Measurements from ENCODE around the gene TRMT61A. TPM values are rescaled to one million over a fixed set of nuclear protein-coding genes. Genes with fewer than 3 reads are reported as not detected.

Gene TRMT61A
- total RNA-seq, 2 donors from 2014 or later = 19.6 to 40.4 TPM

- no peak for DNase-seq (ENCODE audit: low spot score)
- intact Hi-C loops (cut with DNase I) = no loop called here
- Histone ChIP-seq H3K4me1 (replicated peaks) (peaks cover 34% of the 10 kb centered on the region), H3K9me3 (no peaks in the 10 kb centered on the region), H3K27me3 (replicated peaks; ENCODE audit: insufficient read depth) (no peaks in the 10 kb centered on the region), H3K4me3 (peak overlapping the region; percentile 49 to 71), H3K27ac (peak overlapping the region; percentile 86 to 92), H3K36me3 (no peaks in the 10 kb centered on the region)
- WGBS = 50% methylated on average over 10 of the region's 10 CpGs
- TF ChIP-seq CTCF (IDR thresholded peaks at IDR 0.05) = no peak
- TF ChIP-seq POLR2AphosphoS5 (IDR thresholded peaks at IDR 0.05) = no peak
- TF ChIP-seq POLR2A (IDR thresholded peaks at IDR 0.05) = no peak
These were observed 8.7 kb upstream of the TRMT61A start for GRCh38 chr14:103520269-103520656.

GRCh38 chr14:103520657-103521437, 8.1 kb upstream of the TRMT61A start:
- peak; percentile 85 for DNase-seq (ENCODE audit: low spot score)
- no peaks in the 10 kb centered on the region for H3K27me3 ChIP-seq (replicated peaks; ENCODE audit: insufficient read depth)
- no peaks in the 10 kb centered on the region for H3K36me3 ChIP-seq
- H3K27ac ChIP-seq = peak overlapping the region; percentile 86 to 92
- intact Hi-C loops (cut with DNase I) = no loop called here
- H3K4me1 ChIP-seq (replicated peaks) = peaks cover 37% of the 10 kb centered on the region
- H3K9me3 ChIP-seq = no peaks in the 10 kb centered on the region
- TF ChIP-seq POLR2A (IDR thresholded peaks at IDR 0.05) = peak; percentile 55
- peak; percentile 81 for TF ChIP-seq POLR2AphosphoS5 (IDR thresholded peaks at IDR 0.05)
- peak; percentile 11 to 87 (median 75) for TF ChIP-seq CTCF (IDR thresholded peaks at IDR 0.05)
- H3K4me3 ChIP-seq = peak overlapping the region; percentile 49 to 71
- 4% methylated on average over 34 of the region's 66 CpGs for WGBS

GRCh38 chr14:103521438-103521950, 7.5 kb upstream of the TRMT61A start:
- Histone ChIP-seq H3K27ac (peak overlapping the region; percentile 86 to 92), H3K4me1 (replicated peaks) (peaks cover 44% of the 10 kb centered on the region), H3K9me3 (no peaks in the 10 kb centered on the region), H3K27me3 (replicated peaks; ENCODE audit: insufficient read depth) (no peaks in the 10 kb centered on the region), H3K4me3 (peak overlapping the region; percentile 49 to 71), H3K36me3 (no peaks in the 10 kb centered on the region)
- WGBS = 0% methylated on average over 19 of the region's 77 CpGs
- intact Hi-C loops (cut with DNase I) = no loop called here
- TF ChIP-seq POLR2AphosphoS5 (IDR thresholded peaks at IDR 0.05) = no peak
- TF ChIP-seq CTCF (IDR thresholded peaks at IDR 0.05) = no peak
- TF ChIP-seq POLR2A (IDR thresholded peaks at IDR 0.05) = peak; percentile 6
- DNase-seq (ENCODE audit: low spot score) = no peak

GRCh38 chr14:103521951-103522563, 6.9 kb upstream of the TRMT61A start:
- intact Hi-C loops (cut with DNase I) = no loop called here
- peak overlapping the region; percentile 86 to 92 for H3K27ac ChIP-seq
- H3K4me1 ChIP-seq (replicated peaks) = peaks cover 44% of the 10 kb centered on the region
- no peaks in the 10 kb centered on the region for H3K9me3 ChIP-seq
- no peaks in the 10 kb centered on the region for H3K36me3 ChIP-seq
- 0% methylated on average over 21 of the region's 74 CpGs for WGBS
- DNase-seq (ENCODE audit: low spot score) = no peak
- TF ChIP-seq POLR2AphosphoS5 (IDR thresholded peaks at IDR 0.05) = no peak
- no peak for TF ChIP-seq CTCF (IDR thresholded peaks at IDR 0.05)
- no peak for TF ChIP-seq POLR2A (IDR thresholded peaks at IDR 0.05)
- no peaks in the 10 kb centered on the region for H3K27me3 ChIP-seq (replicated peaks; ENCODE audit: insufficient read depth)
- H3K4me3 ChIP-seq = peak overlapping the region; percentile 49 to 71

Measured in prostate gland (tissue), 2 donors.